AG10803 (cell line): ENCODE measurements around the gene NUP98.

Experiments
- DNase-seq: peaks from one replicate; pipeline ENCODE4 v3.0.0; 2010; ENCODE audit warnings: low read depth
- H3K4me3 ChIP-seq: 2 replicates; pipeline ENCODE4 v1.5.1; 2011; ENCODE audit warnings: mild to moderate bottlenecking, low read length, control low read depth
- TF ChIP-seq, protein P1 (sequence below): conservative IDR thresholded peaks from 2 replicates; pipeline ENCODE4 v1.5.1; 2011; ENCODE audit warnings: mild to moderate bottlenecking, low read length, control low read depth, inconsistent platforms

The NUP98 gene

DNA sequence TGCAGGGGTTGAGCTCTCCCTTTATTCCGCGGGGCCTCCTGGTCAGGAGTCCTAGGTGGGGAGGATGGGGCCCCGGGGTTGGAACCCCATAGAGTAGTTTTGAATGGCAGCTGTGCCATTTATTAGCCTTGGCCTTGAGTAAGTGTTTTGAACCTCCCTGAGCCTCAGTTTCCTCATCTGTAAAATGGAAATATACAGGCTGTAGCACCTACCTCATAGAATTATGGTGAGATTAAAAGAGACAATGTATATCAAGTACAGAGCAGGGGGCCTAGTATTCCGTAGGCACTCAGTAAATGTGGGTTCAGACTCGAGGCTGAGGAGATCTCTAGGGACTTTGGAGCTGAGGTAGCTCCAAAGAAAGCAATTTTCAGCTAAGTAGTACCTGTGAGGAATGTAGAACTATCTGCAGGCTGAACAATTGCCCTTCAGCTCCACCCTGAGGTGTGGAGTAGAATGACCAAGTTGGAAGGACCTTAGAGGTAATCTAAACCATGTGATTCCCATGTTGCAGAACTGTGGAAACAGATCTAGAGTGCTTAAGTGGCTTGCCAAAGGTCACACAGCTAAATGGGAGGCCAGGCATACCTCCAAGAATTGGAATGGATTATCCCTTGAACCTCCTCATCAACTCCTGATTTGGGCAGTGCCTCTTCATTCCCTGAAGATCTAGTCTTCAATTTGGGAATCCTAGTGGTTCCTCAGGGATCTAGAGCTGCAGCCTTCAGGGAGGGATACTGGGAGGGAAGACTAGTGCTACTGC lies 11.7 kb upstream of the NUP98 start:
- H3K4me3 ChIP-seq: peak overlapping the region; percentile 87
- TF ChIP-seq, protein P1, sequence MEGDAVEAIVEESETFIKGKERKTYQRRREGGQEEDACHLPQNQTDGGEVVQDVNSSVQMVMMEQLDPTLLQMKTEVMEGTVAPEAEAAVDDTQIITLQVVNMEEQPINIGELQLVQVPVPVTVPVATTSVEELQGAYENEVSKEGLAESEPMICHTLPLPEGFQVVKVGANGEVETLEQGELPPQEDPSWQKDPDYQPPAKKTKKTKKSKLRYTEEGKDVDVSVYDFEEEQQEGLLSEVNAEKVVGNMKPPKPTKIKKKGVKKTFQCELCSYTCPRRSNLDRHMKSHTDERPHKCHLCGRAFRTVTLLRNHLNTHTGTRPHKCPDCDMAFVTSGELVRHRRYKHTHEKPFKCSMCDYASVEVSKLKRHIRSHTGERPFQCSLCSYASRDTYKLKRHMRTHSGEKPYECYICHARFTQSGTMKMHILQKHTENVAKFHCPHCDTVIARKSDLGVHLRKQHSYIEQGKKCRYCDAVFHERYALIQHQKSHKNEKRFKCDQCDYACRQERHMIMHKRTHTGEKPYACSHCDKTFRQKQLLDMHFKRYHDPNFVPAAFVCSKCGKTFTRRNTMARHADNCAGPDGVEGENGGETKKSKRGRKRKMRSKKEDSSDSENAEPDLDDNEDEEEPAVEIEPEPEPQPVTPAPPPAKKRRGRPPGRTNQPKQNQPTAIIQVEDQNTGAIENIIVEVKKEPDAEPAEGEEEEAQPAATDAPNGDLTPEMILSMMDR: peak; percentile 51
- DNase-seq: peak; percentile 63

GRCh38 chr11:3807909-3808860 lies 10.8 kb upstream of the NUP98 start, which contains the start of gene PGAP2:
TSS of gene PGAP2 (plus strand) at chr11:3808560. CDS start at chr11:3811260, 2,700 bp downstream.
- TF ChIP-seq, protein P1: peak; percentile 81
- H3K4me3 ChIP-seq: peak within 1 kb of the TSS; percentile 87
- peak; percentile 39 for DNase-seq

- TF ChIP-seq, protein P1: no peak
- peak; percentile 62 for DNase-seq
- H3K4me3 ChIP-seq: no peak overlapping the region
Measured at GRCh38 chr11:3803726-3804495, 6.6 kb upstream of the NUP98 start.

DNA sequence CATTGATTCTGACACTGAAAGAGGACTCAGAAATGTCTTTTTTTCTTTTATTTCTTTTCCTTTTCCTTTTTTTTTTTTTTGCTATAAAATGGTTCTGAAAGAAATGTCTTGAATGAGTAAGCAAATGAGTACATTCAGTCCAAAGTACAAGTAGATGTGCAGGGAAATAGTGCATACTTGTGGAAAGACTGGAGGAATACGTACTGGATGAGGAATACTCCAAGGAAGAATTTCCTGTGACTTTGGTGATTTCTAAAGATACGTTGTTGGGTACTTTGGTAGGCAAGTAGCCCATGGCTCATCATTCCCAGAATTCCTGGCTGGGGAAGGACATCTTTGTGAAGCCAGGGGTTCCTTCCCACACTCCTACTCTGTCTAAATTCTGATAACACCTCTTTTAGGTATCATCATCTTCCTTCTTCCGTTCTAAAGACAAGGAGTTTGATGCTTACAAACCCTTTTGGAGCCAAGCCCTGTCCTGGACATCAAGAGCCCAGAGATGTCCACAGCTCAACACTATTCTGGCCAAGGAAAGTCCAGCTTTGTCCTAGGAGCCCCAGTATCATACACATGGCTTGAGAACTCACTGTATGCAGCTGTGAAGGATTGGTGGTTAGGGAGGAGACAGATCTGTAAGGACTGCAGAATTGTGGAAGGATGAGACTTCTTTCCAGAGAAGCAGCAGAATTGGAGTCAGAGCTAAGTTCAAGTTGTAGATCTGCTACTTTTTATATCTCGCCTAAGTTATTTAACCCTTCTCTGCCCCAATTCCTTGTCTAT lies 4.8 kb upstream of the NUP98 start:
- peak; percentile 69 for DNase-seq
- no peak overlapping the region for H3K4me3 ChIP-seq
- TF ChIP-seq, protein P1: no peak

DNA sequence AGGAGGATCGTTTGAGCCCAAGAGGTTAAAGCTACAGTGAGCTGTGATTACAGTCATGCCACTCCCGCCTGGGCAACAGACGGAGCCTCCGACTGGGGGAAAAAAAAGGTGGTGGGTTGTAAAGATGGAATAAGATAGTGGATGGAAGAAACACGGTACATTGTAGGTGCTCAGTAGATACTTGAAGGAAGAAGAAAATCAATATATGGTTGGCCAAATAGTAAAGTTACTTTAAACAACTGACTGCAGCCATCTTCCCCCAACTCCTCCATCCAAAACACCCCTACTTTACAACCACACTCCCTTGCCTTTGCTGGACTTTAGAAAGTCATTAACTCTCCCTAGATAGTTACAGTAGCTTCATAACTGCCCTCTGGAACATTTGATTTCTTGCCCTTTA lies 2.5 kb upstream of the NUP98 start:
- no peak for DNase-seq
- no peak overlapping the region for H3K4me3 ChIP-seq
- TF ChIP-seq, protein P1: no peak

DNA sequence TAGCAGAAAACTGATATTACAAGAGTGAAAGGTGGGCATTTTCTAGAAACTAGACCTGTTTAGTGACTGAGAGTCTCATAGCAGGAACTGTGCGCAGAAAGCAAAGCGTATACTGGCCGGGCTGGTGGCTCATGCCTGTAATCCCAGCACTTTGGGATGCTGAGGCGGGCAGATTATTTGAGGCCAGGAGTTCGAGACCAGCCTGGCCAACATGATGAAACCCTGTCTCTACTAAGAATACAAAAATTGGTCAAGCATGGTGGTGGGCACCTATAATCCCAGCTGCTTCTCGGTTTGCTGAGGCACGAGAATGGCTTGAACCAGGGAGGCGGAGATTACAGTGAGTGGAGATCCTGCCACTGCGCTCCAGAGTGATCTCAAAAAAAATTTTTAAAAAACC lies 1.8 kb upstream of the NUP98 start:
- TF ChIP-seq, protein P1: no peak
- H3K4me3 ChIP-seq: no peak overlapping the region
- DNase-seq: no peak
